Fibroblast of gingiva (primary cell): ENCODE data around the gene TAX1BP1.
A peak's percentile ranks its signal among the peaks of the same experiment; 100 is the strongest.

Experiments used
- DNase-seq: peaks from one replicate; pipeline ENCODE4 v3.0.0-alpha.2; 2011; ENCODE audit warnings: low read depth

Gene TAX1BP1

GRCh38 chr7:27781188-27781587 is 41.2 kb downstream of the TAX1BP1 start:
- no peak for DNase-seq

- no peak for DNase-seq
These were observed 42.9 kb downstream of the TAX1BP1 start for GRCh38 chr7:27782849-27783248.

- DNase-seq, result peak; percentile 36
These were observed 44.6 kb downstream of the TAX1BP1 start for GRCh38 chr7:27784399-27785053.

- no peak for DNase-seq
These were observed 48.5 kb downstream of the TAX1BP1 start for GRCh38 chr7:27788437-27788836.

- peak; percentile 13 for DNase-seq
These were observed 53.8 kb downstream of the TAX1BP1 start for GRCh38 chr7:27793780-27794179.

- no peak for DNase-seq
These were observed 56.0 kb downstream of the TAX1BP1 start for GRCh38 chr7:27795977-27796376.

GRCh38 chr7:27799212-27799611 is 59.2 kb downstream of the TAX1BP1 start:
- no peak for DNase-seq

GRCh38 chr7:27802999-27803398 is 63.0 kb downstream of the TAX1BP1 start:
- peak; percentile 82 for DNase-seq

- DNase-seq, result peak; percentile 40
These were observed 64.2 kb downstream of the TAX1BP1 start for GRCh38 chr7:27804139-27804538.

- DNase-seq, result peak; percentile 64
These were observed 68.7 kb downstream of the TAX1BP1 start for GRCh38 chr7:27808626-27809025.

GRCh38 chr7:27810186-27810585 is 70.2 kb downstream of the TAX1BP1 start:
- no peak for DNase-seq

GRCh38 chr7:27812706-27813105 is 72.7 kb downstream of the TAX1BP1 start:
- DNase-seq, result no peak

- peak; percentile 57 for DNase-seq
These were observed 82.3 kb downstream of the TAX1BP1 start for GRCh38 chr7:27822245-27822644.

- no peak for DNase-seq
These were observed 85.9 kb downstream of the TAX1BP1 start for GRCh38 chr7:27825891-27826290.

GRCh38 chr7:27826357-27826756 is 86.4 kb downstream of the TAX1BP1 start:
- no peak for DNase-seq

GRCh38 chr7:27834179-27834921 is 94.4 kb downstream of the TAX1BP1 start:
- no peak for DNase-seq

- no peak for DNase-seq
These were observed 95.4 kb downstream of the TAX1BP1 start for GRCh38 chr7:27835376-27835775.

- DNase-seq, result no peak
These were observed 96.6 kb downstream of the TAX1BP1 start for GRCh38 chr7:27836536-27836935.

- DNase-seq, result no peak
These were observed 99.1 kb downstream of the TAX1BP1 start for GRCh38 chr7:27839099-27839498.

GRCh38 chr7:27840313-27840712 is 100.4 kb downstream of the TAX1BP1 start:
- DNase-seq, result no peak

GRCh38 chr7:27840760-27841364 is 100.9 kb downstream of the TAX1BP1 start:
- DNase-seq, result no peak

- DNase-seq, result no peak
These were observed 102.2 kb downstream of the TAX1BP1 start for GRCh38 chr7:27842094-27842692.

- no peak for DNase-seq
These were observed 102.9 kb downstream of the TAX1BP1 start for GRCh38 chr7:27842851-27843250.
